HFFc6 (cell line): Measurements from ENCODE around the gene IFI27. TPM values are rescaled to one million over a fixed set of nuclear protein-coding genes. Genes with fewer than 3 reads are reported as not detected.

Source experiments
- DNase-seq: peaks from one replicate; pipeline ENCODE4 v3.0.0-alpha.2; 2018
- H3K27ac Mint-ChIP-seq: 2 replicates; pipeline ENCODE4 v1.8.0; 2020; ENCODE audit warnings: mild to moderate bottlenecking, mixed read lengths
- H3K27me3 Mint-ChIP-seq: 2 replicates; pipeline ENCODE4 v1.8.0; 2021; ENCODE audit warnings: mild to moderate bottlenecking, moderate library complexity, mixed read lengths; ENCODE audit not compliant: insufficient read depth
- H3K36me3 Mint-ChIP-seq: 2 replicates; pipeline ENCODE4 v1.8.0; 2021; ENCODE audit warnings: low read depth, mixed read lengths
- H3K4me1 Mint-ChIP-seq: 2 replicates; pipeline ENCODE4 v1.8.0; 2020; ENCODE audit warnings: low read depth, mixed read lengths
- H3K4me3 Mint-ChIP-seq: 2 replicates; pipeline ENCODE4 v1.8.0; 2020; ENCODE audit warnings: mild to moderate bottlenecking, moderate library complexity, mixed read lengths
- H3K9me3 Mint-ChIP-seq: 2 replicates; pipeline ENCODE4 v1.8.0; 2020; ENCODE audit warnings: mild to moderate bottlenecking, mixed read lengths
- CTCF ChIP-seq: fragments of 200-600 bp; sonication (generic); IDR thresholded peaks from 2 replicates; pipeline ENCODE4 v1.5.0; 2021; ENCODE audit warnings: antibody characterized with exemption, mild to moderate bottlenecking
- total RNA-seq, 6 experiments: library from RNA; stranded (reverse); fragmentation: NEBNext Ultra II Directional; extraction: Animal tissue kit (Norgen Biotek cat#: 25700); gene quantifications; 2 replicates in 1 of 6; 3 replicates in 5 of 6; pipeline ENCODE4 v1.2.3, GENCODE V29; 2021

The IFI27 gene
- total RNA-seq, 6 experiments from 2014 or later: 0.29 to 0.46 TPM; not detected in 4

DNA sequence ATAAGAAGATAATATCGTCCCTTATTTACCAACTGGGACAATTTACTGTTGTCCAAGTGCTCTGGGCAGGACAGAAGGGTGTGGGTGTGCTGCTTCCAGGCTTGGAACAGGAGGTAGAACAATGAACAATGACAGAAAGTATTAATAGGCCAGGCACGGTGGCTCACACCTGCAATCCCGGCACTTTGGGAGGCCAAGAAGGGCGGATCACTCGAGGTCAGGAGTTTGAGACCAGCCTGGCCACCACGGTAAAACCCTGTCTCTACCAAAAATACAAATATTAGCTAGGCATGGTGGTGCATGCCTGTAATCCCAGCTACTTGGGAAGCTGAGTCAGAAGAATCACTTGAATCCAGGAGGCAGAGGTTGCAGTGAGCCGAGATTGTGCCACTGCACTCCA, 2.5 kb downstream of the IFI27 start:
- H3K27ac Mint-ChIP-seq: no peak overlapping the region

GRCh38 chr14:94113490-94113889, 3.0 kb downstream of the IFI27 start:
- peaks cover 19% of the 10 kb centered on the region for H3K27me3 Mint-ChIP-seq
- H3K9me3 Mint-ChIP-seq: no peaks in the 10 kb centered on the region
- no peaks in the 10 kb centered on the region for H3K36me3 Mint-ChIP-seq
- H3K27ac Mint-ChIP-seq: no peak overlapping the region
- DNase-seq: no peak
- H3K4me3 Mint-ChIP-seq: no peak overlapping the region
- TF ChIP-seq CTCF: no peak
- peaks cover 17% of the 10 kb centered on the region for H3K4me1 Mint-ChIP-seq

More for the DNA sequence above, 2.5 kb downstream of the IFI27 start:
- Mint-ChIP-seq H3K27me3 (peaks cover 17% of the 10 kb centered on the region), H3K4me3 (no peak overlapping the region), H3K4me1 (peaks cover 17% of the 10 kb centered on the region), H3K9me3 (no peaks in the 10 kb centered on the region), H3K36me3 (no peaks in the 10 kb centered on the region)
- DNase-seq: no peak
- TF ChIP-seq CTCF: no peak

- H3K27ac Mint-ChIP-seq: no peak overlapping the region
- H3K36me3 Mint-ChIP-seq: no peaks in the 10 kb centered on the region
- no peaks in the 10 kb centered on the region for H3K9me3 Mint-ChIP-seq
- DNase-seq: no peak
- H3K4me3 Mint-ChIP-seq: no peak overlapping the region
- no peak for TF ChIP-seq CTCF
- H3K4me1 Mint-ChIP-seq: peaks cover 17% of the 10 kb centered on the region
- H3K27me3 Mint-ChIP-seq: peaks cover 19% of the 10 kb centered on the region
Observed at GRCh38 chr14:94113908-94114588, 3.5 kb downstream of the IFI27 start.

- no peak overlapping the region for H3K4me3 Mint-ChIP-seq
- DNase-seq: no peak
- peaks cover 19% of the 10 kb centered on the region for H3K27me3 Mint-ChIP-seq
- peaks cover 17% of the 10 kb centered on the region for H3K4me1 Mint-ChIP-seq
- TF ChIP-seq CTCF: no peak
- no peak overlapping the region for H3K27ac Mint-ChIP-seq
- H3K9me3 Mint-ChIP-seq: peaks cover 3% of the 10 kb centered on the region; the same call in 1 of the 2 replicates
- H3K36me3 Mint-ChIP-seq: 0 out of 2 replicates have a peak, but pooled peaks cover 2% of the 10 kb centered on the region
Observed at GRCh38 chr14:94114589-94115057, 4.1 kb downstream of the IFI27 start.

DNA sequence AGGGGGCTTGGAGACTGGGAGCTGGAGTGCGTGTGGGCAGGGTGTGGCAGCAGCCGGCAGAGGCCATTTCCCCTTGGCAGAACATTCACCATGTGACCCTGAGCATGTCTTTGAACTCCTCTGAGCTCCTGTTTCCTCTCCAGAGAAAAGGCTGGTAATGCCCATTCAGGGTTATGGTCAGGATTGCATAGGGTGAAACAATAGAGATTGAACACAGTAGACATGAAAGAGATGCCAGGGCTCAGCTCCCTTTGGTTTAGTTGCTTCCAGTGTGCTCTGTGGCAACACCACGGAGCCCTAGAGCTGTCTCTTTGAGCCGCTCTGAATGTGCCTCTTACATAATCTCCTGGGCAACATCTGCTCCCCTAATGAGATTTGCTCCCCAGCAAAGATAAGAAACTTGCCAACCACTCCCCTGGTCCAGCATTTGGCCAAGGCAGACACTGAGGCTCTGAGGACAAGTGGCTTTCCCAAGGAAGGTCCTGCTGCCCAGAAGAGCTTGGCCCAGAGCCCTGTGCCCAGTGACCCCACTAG, 4.6 kb downstream of the IFI27 start:
- Mint-ChIP-seq H3K4me3 (no peak overlapping the region), H3K36me3 (0 out of 2 replicates have a peak, but pooled peaks cover 6% of the 10 kb centered on the region), H3K4me1 (peaks cover 17% of the 10 kb centered on the region), H3K27ac (no peak overlapping the region), H3K9me3 (peaks cover 4% of the 10 kb centered on the region; the same call in 1 of the 2 replicates), H3K27me3 (peaks cover 19% of the 10 kb centered on the region)
- DNase-seq: no peak
- TF ChIP-seq CTCF: no peak
